Pancreas (tissue), 10 donors: ENCODE data around the gene FOLR2. TPM values are rescaled to one million over a fixed set of nuclear protein-coding genes. Genes with fewer than 3 reads are reported as not detected.
A peak's percentile ranks its signal among the peaks of the same experiment; 100 is the strongest.
"Not testable (repeated sequence)": the region's sequence is repeated elsewhere in the genome, so short reads cannot be mapped to it uniquely, and the experiment has no call there.

Experiments
- ATAC-seq, 4 donors: fragments of 200-7000 bp; cut with Tn5 transposase; one replicate each; pipeline versions ENCODE4 v1.8.0 to v1.9.1; 2020; ENCODE audit warnings: mild to moderate bottlenecking in 4 of 4, moderate library complexity in 4 of 4
- DNase-seq, 6 donors: peaks; one replicate each; pipeline ENCODE4 v3.0.0-alpha.2; 2020
- FAIRE-seq: peaks from 2 replicates; lab custom pipeline; 2012; peaks lifted over from hg19 to GRCh38; lab: Jason Lieb, UNC
- H3K27ac ChIP-seq, 4 donors: fragments of 200-600 bp; sonication (generic); 1 replicate in 3 of 4; 2 replicates in 1 of 4; pipeline versions ENCODE4 v1.5.0 to v1.8.0; 2020
- H3K27me3 ChIP-seq, 4 donors: fragments of 200-600 bp; one replicate each; pipeline ENCODE4 v1.8.0; 2021
- H3K36me3 ChIP-seq, 3 donors: fragments of 200-600 bp; sonication (generic) in 1 of 3; one replicate each; pipeline versions ENCODE4 v1.5.0 to v1.8.0; 2020 to 2021
- H3K4me1 ChIP-seq, 3 donors: fragments of 200-600 bp; one replicate each; pipeline ENCODE4 v1.8.0; 2021
- H3K4me3 ChIP-seq, 4 donors: fragments of 200-600 bp; sonication (generic) in 2 of 4; one replicate each; pipeline versions ENCODE4 v1.5.0 to v1.8.0; 2020 to 2021
- H3K9me3 ChIP-seq, 4 donors: fragments of 200-600 bp; one replicate each; pipeline ENCODE4 v1.8.0; 2021
- WGBS, 2 donors: extraction: QIAGEN DNeasy Blood & Tissue Kit; methylation state at CpG; one replicate each; pipeline ENCODE4 v1.1.7; 2013; 5-methylcytosine and 5-hydroxymethylcytosine counted together
- intact Hi-C, 3 donors: fragments of 100-400 bp; cut with DNase I; formaldehyde crosslinking; loops; one replicate each; pipeline versions ENCODE4 v1.11.1 to v1.14.2; 2022
- polyA plus RNA-seq, 2 donors: library from polyadenylated mRNA; stranded (reverse); fragments of 200-250 nt; gene quantifications; one replicate each; pipeline ENCODE4 v1.2.3, GENCODE V29; 2013
- total RNA-seq, 6 donors: library from RNA; stranded (reverse); fragmentation: NEBNext Ultra II Directional in 4 of 6; extraction: Animal tissue kit (Norgen Biotek cat#: 25700) in 4 of 6; gene quantifications; one replicate each; pipeline versions ENCODE4 v1.2.1 to v1.2.4, GENCODE V29; 2021 to 2023
- TF ChIP-seq, protein P1 (sequence below), 4 donors: fragments of 200-600 bp; sonication (generic) in 3 of 4; IDR thresholded peaks; one replicate each; pipeline versions ENCODE4 v1.5.0 to v1.8.0; 2021; ENCODE audit warnings: antibody characterized with exemption in 4 of 4
- donor health status: healthy with polysubstance abuse.
- donor health status: DM: no; HTN: no; CAD: no; lungs with moderate emphysema.
- donor health status: DM: no; HTN: no; CAD: no.
- donor health status: control.
- donor health status: control.
- donor health status: Bipolar disorder and iron deficiency.
- donor health status: DM: yes; HTN: yes; CAD: no.
- donor health status: DM: no; HTN: no; CAD: no.
- donor health status: DM: no; HTN: no; CAD: no.
- donor health status: DM: yes; HTN: yes; CAD: no.

Gene FOLR2
- total RNA-seq (1 to 10 TPM in 4 of 6 donors, under 1 TPM in 2; 0.51 to 9.2 (median 4.7) TPM), polyA plus RNA-seq (1 to 10 TPM; 1.3 to 2.4 TPM)

DNA sequence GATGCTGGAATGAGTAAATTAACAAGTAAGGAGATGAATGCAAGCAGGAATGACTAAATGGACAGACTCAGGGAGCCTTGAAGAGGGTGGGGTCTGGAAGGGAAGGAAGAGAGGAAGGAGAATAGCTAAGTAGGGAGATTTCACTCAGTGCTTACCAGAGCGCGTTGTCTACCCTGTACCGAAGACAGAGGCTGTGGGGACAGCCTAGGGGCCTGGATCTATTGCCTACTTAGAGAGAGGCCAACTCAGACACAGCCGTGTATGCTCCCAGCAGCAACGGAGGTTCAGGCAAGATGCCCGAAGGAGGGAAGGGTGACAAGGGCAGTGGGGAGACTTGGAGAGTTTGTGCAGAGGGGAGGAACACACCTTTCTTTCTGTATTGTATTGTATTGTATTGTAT, at the start of gene FOLR2:
FOLR2 (plus strand) TSS at position 157 of the 400 bp plus-strand sequence. CDS start 1,791 bp downstream, outside the sequence.
- Histone ChIP-seq H3K9me3 (no peaks in the 10 kb centered on the region), H3K27me3 (no peaks in the 10 kb centered on the region), H3K27ac (no peak within 1 kb of the TSS), H3K4me3 (no peak within 1 kb of the TSS), H3K36me3 (no peaks in the 10 kb centered on the region), H3K4me1 (no peaks in the 10 kb centered on the region)
- DNase-seq: peak in 1 of 6 donors; percentile 47
- TF ChIP-seq, protein P1, sequence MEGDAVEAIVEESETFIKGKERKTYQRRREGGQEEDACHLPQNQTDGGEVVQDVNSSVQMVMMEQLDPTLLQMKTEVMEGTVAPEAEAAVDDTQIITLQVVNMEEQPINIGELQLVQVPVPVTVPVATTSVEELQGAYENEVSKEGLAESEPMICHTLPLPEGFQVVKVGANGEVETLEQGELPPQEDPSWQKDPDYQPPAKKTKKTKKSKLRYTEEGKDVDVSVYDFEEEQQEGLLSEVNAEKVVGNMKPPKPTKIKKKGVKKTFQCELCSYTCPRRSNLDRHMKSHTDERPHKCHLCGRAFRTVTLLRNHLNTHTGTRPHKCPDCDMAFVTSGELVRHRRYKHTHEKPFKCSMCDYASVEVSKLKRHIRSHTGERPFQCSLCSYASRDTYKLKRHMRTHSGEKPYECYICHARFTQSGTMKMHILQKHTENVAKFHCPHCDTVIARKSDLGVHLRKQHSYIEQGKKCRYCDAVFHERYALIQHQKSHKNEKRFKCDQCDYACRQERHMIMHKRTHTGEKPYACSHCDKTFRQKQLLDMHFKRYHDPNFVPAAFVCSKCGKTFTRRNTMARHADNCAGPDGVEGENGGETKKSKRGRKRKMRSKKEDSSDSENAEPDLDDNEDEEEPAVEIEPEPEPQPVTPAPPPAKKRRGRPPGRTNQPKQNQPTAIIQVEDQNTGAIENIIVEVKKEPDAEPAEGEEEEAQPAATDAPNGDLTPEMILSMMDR (IDR thresholded peaks at IDR 0.05): no peak
- no peak for FAIRE-seq
- 76 to 83% methylated on average over 6 of the region's 6 CpGs for WGBS, 2 donors
- ATAC-seq: peak in 1 of 4 donors; percentile 29
- intact Hi-C loops: no loop called here

DNA sequence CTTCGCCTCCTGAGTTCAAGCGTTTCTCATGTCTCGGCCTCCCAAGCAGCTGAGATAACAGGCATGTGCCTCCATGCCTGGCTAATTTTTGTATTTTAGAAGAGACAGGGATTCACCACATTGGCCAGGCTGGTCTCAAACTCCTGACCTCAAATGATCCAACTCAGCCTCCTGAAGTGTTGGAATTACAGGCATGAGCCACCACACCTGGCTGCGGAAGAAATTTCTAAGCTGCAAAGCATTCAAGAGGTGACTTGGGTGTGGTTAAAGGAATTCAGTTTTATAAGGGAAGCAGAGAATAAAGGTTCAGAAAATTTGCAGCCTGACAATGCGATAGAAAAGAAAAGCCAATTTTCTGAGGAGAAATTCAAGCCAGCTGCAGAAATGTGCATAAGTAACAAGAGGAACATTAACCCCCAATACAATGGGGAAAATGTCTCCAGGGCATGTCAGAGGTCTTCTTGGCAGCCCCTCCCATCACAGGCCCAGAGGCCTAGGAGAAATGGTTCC, 47.5 kb upstream of the FOLR2 start:
- H3K27me3 ChIP-seq, H3K4me3 ChIP-seq, FAIRE-seq, intact Hi-C loops, DNase-seq, H3K36me3 ChIP-seq, H3K27ac ChIP-seq, H3K9me3 ChIP-seq, ATAC-seq, H3K4me1 ChIP-seq: not testable (repeated sequence)
- 90 to 92% methylated on average over 5 of the region's 5 CpGs for WGBS, 2 donors

DNA sequence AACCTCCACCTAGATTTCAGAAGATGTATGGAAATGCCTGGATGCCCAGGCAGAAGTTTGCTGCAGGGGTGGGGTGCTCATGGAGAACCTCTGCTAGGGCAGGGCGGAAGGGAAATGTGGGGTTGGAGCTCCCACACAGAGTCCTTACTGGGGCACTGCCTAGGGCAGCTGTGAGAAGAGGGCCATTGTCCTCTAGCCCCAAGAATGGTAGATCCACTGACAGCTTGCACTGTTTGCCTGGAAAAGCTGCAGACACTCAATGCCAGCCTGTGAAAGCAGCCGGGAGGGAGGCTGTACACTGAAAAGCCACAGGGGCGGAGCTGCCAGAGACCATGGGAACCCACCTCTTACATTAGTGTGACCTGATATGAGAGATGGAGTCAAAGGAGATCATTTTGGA, 46.8 kb upstream of the FOLR2 start:
- H3K27ac ChIP-seq, ATAC-seq, DNase-seq, H3K9me3 ChIP-seq, FAIRE-seq, intact Hi-C loops, H3K4me1 ChIP-seq, H3K4me3 ChIP-seq, H3K36me3 ChIP-seq, H3K27me3 ChIP-seq: not testable (repeated sequence)
- WGBS, 2 donors: 79 to 87% methylated on average over 3 of the region's 3 CpGs

DNA sequence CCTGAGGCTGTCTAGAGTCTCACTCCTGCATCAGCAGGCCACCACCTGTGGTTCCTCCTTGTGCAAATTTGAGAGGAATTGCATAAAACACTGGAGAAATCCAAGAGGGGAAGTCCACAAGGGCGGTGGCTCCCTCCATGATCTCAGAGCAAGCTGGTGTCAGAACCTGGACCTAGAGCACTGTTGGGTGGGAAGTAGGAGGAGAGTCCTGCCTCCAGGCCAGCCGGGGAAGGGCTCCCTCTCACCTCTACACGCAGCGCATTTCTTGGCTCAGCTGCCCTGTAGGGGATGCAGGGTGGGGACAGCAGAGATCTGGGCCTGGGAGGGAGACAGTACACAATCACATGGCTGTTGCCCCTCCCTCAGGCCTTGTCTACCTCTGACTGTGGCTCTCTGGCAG, 44.6 kb upstream of the FOLR2 start:
- not testable (repeated sequence) for H3K27me3 ChIP-seq, ATAC-seq

DNA sequence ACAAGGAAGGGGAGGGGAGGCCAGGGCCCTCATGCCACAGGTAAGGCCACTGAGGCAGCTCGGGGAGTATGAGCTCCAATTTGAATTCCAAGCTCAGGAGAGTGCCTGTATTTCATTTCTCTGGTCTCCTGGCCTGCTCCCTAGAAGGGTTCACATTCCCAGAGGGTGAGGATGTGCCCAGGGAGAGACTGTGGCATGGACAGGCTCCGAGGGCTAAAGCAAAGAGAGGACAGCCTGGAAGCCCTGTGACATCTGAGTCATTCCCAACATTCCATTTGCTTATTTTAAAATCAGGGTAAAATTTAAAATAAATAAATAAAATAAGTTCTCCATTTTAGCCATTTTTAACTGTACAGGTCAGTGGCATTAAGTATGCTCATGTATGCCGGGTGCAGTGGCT, 43.3 kb upstream of the FOLR2 start:
- intact Hi-C loops: no loop called here
- FAIRE-seq (no peak), ATAC-seq (no peak)

More for the DNA sequence above, 44.6 kb upstream of the FOLR2 start:
- H3K4me3 ChIP-seq, H3K9me3 ChIP-seq, H3K27ac ChIP-seq, DNase-seq, H3K36me3 ChIP-seq, FAIRE-seq, intact Hi-C loops, H3K4me1 ChIP-seq: not testable (repeated sequence)
- 78 to 80% methylated on average over 4 of the region's 4 CpGs for WGBS, 2 donors

DNA sequence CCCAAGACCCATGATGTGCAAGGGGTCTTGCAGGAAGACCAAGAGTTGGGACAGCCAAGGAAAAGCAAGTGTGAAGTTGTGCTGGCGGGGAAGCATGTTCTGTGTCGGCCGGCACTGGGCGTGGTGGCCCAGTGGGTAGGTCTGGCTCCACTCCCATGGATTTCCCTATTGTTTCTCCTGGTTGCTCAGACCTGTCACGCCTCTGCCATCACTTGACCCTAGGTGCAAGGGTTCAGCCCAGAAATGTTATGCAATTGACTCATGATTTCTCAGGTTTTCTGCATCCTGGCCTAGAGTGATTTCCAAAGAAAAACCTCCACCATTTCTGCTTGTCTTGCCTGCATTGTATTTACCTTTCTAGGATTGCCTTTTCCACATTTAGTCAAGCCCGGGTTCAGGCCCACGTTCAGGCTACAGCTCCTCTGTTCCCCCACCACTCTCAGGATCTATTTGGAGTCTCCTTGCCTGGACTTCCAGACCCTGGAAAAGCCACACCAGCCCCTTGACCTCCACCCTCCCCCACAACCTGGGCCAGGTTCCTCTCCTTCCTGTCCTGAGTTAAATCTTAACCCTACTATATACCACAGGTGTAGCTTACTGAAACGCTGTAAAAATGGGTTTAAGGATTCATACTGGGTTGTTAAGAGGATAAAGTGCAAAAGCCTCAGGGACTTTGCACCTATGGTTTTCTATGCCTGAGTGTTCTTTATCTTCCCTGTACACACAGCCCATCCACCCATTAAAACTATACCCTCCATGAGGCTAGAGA, 42.1 kb upstream of the FOLR2 start:
- intact Hi-C loops: no loop called here
- H3K27ac ChIP-seq: no peak overlapping the region
- no peaks in the 10 kb centered on the region for H3K4me1 ChIP-seq
- H3K36me3 ChIP-seq: no peaks in the 10 kb centered on the region
- no peak for DNase-seq
- no peaks in the 10 kb centered on the region for H3K27me3 ChIP-seq
- H3K4me3 ChIP-seq: no peak overlapping the region
- H3K9me3 ChIP-seq: no peaks in the 10 kb centered on the region
- FAIRE-seq: no peak
- ATAC-seq: no peak
- WGBS, 2 donors: 71 to 81% methylated on average over 8 of the region's 8 CpGs
- TF ChIP-seq, protein P1 (IDR thresholded peaks at IDR 0.05): no peak

More for the DNA sequence above, 43.3 kb upstream of the FOLR2 start:
- H3K27ac ChIP-seq: no peak overlapping the region
- H3K36me3 ChIP-seq: no peaks in the 10 kb centered on the region
- no peak overlapping the region for H3K4me3 ChIP-seq
- DNase-seq: no peak
- no peaks in the 10 kb centered on the region for H3K9me3 ChIP-seq
- no peaks in the 10 kb centered on the region for H3K27me3 ChIP-seq
- no peaks in the 10 kb centered on the region for H3K4me1 ChIP-seq
- TF ChIP-seq, protein P1 (IDR thresholded peaks at IDR 0.05): no peak
- 69 to 81% methylated on average over 3 of the region's 3 CpGs for WGBS, 2 donors
